Liver (tissue), 3 donors: Measurements from ENCODE around the gene FANCE.

ENCODE experiments used
- EGR1 ChIP-seq, 2 donors: IDR thresholded peaks; 2 replicates each; pipeline ENCODE4 v1.6.1; 2016 to 2018; ENCODE audit warnings: antibody characterized with exemption in 2 of 2, low read depth in 2 of 2
- GABPA ChIP-seq, 2 donors: IDR thresholded peaks in 1 of 2; conservative IDR thresholded peaks in 1 of 2; 2 replicates each; pipeline ENCODE4 v1.6.1; 2016; ENCODE audit warnings: antibody characterized with exemption in 2 of 2, mild to moderate bottlenecking in 1 of 2, moderate library complexity in 1 of 2
- JUND ChIP-seq, 2 donors: IDR thresholded peaks; 2 replicates each; pipeline ENCODE4 v1.6.1; 2016; ENCODE audit warnings: antibody characterized with exemption in 2 of 2
- RAD21 ChIP-seq, 2 donors: IDR thresholded peaks; 2 replicates each; pipeline ENCODE4 v1.6.1; 2016; ENCODE audit warnings: antibody characterized with exemption in 2 of 2, mild to moderate bottlenecking in 2 of 2
- REST ChIP-seq: IDR thresholded peaks from 2 replicates; pipeline ENCODE4 v1.6.1; 2016; ENCODE audit warnings: antibody characterized with exemption, mild to moderate bottlenecking
- RXRA ChIP-seq, 2 donors: IDR thresholded peaks; 2 replicates each; pipeline ENCODE4 v1.6.1; 2017 to 2018; ENCODE audit warnings: antibody characterized with exemption in 2 of 2, mild to moderate bottlenecking in 1 of 2
- SP1 ChIP-seq: IDR thresholded peaks from 2 replicates; pipeline ENCODE4 v1.6.1; 2018; ENCODE audit warnings: antibody characterized with exemption, mild to moderate bottlenecking
- TAF1 ChIP-seq: conservative IDR thresholded peaks from 2 replicates; pipeline ENCODE4 v1.6.1; 2016; ENCODE audit warnings: antibody characterized with exemption, mild to moderate bottlenecking
- YY1 ChIP-seq: IDR thresholded peaks from 2 replicates; pipeline ENCODE4 v1.6.1; 2016; ENCODE audit warnings: antibody characterized with exemption, mild to moderate bottlenecking
- TF ChIP-seq, protein P1 (sequence below): fragments of 150-350 bp; IDR thresholded peaks from 2 replicates; pipeline ENCODE4 v1.5.1; 2017; ENCODE audit warnings: improper control_type of control experiment, low read depth, low read length; ENCODE audit not compliant: missing input control
- TF ChIP-seq, protein P2 (sequence below): IDR thresholded peaks from 2 replicates; pipeline ENCODE4 v1.6.1; 2016; ENCODE audit warnings: antibody characterized with exemption
- TF ChIP-seq, protein P3 (sequence below): IDR thresholded peaks from 2 replicates; pipeline ENCODE4 v1.6.1; 2016; ENCODE audit warnings: antibody characterized with exemption
- donor health status: healthy.
- donor health status: healthy.

- TF ChIP-seq RAD21 (IDR thresholded peaks at IDR 0.05): no peak
- TF ChIP-seq, protein P1, sequence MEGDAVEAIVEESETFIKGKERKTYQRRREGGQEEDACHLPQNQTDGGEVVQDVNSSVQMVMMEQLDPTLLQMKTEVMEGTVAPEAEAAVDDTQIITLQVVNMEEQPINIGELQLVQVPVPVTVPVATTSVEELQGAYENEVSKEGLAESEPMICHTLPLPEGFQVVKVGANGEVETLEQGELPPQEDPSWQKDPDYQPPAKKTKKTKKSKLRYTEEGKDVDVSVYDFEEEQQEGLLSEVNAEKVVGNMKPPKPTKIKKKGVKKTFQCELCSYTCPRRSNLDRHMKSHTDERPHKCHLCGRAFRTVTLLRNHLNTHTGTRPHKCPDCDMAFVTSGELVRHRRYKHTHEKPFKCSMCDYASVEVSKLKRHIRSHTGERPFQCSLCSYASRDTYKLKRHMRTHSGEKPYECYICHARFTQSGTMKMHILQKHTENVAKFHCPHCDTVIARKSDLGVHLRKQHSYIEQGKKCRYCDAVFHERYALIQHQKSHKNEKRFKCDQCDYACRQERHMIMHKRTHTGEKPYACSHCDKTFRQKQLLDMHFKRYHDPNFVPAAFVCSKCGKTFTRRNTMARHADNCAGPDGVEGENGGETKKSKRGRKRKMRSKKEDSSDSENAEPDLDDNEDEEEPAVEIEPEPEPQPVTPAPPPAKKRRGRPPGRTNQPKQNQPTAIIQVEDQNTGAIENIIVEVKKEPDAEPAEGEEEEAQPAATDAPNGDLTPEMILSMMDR: no peak
- TF ChIP-seq REST: no peak
- TF ChIP-seq, protein P2, sequence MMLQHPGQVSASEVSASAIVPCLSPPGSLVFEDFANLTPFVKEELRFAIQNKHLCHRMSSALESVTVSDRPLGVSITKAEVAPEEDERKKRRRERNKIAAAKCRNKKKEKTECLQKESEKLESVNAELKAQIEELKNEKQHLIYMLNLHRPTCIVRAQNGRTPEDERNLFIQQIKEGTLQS: no peak
- no peak for TF ChIP-seq JUND (IDR thresholded peaks at IDR 0.05)
- no peak for TF ChIP-seq RXRA (IDR thresholded peaks at IDR 0.05)
- TF ChIP-seq TAF1: no peak
- TF ChIP-seq YY1: no peak
- TF ChIP-seq GABPA (IDR thresholded peaks at IDR 0.05 in 1 of 2, conservative IDR thresholded peaks at IDR 0.05 in 1 of 2): no peak
- TF ChIP-seq EGR1 (IDR thresholded peaks at IDR 0.05; ENCODE audit: low read depth in 2 of 2): no peak
- TF ChIP-seq SP1: no peak
- TF ChIP-seq, protein P3, sequence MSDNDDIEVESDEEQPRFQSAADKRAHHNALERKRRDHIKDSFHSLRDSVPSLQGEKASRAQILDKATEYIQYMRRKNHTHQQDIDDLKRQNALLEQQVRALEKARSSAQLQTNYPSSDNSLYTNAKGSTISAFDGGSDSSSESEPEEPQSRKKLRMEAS: no peak
Measured at GRCh38 chr6:35490821-35491557, 38.9 kb downstream of the FANCE start.
